ENCODE measurements around the gene TNFRSF1A.

Gene TNFRSF1A

GRCh38 chr12:6368906-6369525, 27.1 kb upstream of the TNFRSF1A start:
- DNase-seq (ENCODE audit: low read depth), result no peak
- no peak for TF ChIP-seq CTCF (IDR thresholded peaks at IDR 0.05; ENCODE audit: insufficient read depth, low read depth, low read length, missing control alignments)
- no peak overlapping the region for H3K4me3 ChIP-seq (ENCODE audit: low read length)

- TF ChIP-seq CTCF (IDR thresholded peaks at IDR 0.05; ENCODE audit: insufficient read depth, low read depth, low read length, missing control alignments), result no peak
- no peak for DNase-seq (ENCODE audit: low read depth)
These were observed 26.4 kb upstream of the TNFRSF1A start for GRCh38 chr12:6367969-6368892.

GRCh38 chr12:6367065-6367968, 25.4 kb upstream of the TNFRSF1A start:
- H3K4me3 ChIP-seq (ENCODE audit: low read length), result no peak overlapping the region

More at GRCh38 chr12:6367969-6368892, 26.4 kb upstream of the TNFRSF1A start:
- H3K4me3 ChIP-seq (ENCODE audit: low read length), result no peak overlapping the region

GRCh38 chr12:6364044-6364374, 22.1 kb upstream of the TNFRSF1A start:
- peak overlapping the region; percentile 65 for H3K4me3 ChIP-seq (ENCODE audit: low read length)
- no peak for DNase-seq (ENCODE audit: low read depth)

More at GRCh38 chr12:6367065-6367968, 25.4 kb upstream of the TNFRSF1A start:
- DNase-seq (ENCODE audit: low read depth), result no peak
- TF ChIP-seq CTCF (IDR thresholded peaks at IDR 0.05; ENCODE audit: insufficient read depth, low read depth, low read length, missing control alignments), result peak; percentile 23

GRCh38 chr12:6363330-6364043, 21.6 kb upstream of the TNFRSF1A start:
- peak overlapping the region; percentile 65 for H3K4me3 ChIP-seq (ENCODE audit: low read length)
- TF ChIP-seq CTCF (IDR thresholded peaks at IDR 0.05; ENCODE audit: insufficient read depth, low read depth, low read length, missing control alignments), result no peak
- peak; percentile 81 for DNase-seq (ENCODE audit: low read depth)

More at GRCh38 chr12:6364044-6364374, 22.1 kb upstream of the TNFRSF1A start:
- no peak for TF ChIP-seq CTCF (IDR thresholded peaks at IDR 0.05; ENCODE audit: insufficient read depth, low read depth, low read length, missing control alignments)

- no peak overlapping the region for H3K4me3 ChIP-seq (ENCODE audit: low read length)
- TF ChIP-seq CTCF (IDR thresholded peaks at IDR 0.05; ENCODE audit: insufficient read depth, low read depth, low read length, missing control alignments), result no peak
- no peak for DNase-seq (ENCODE audit: low read depth)
These were observed 21.1 kb upstream of the TNFRSF1A start for GRCh38 chr12:6363010-6363329.
